Neural progenitor cell (in vitro differentiated cells): ENCODE data around the gene ZNF503. TPM values are rescaled to one million over a fixed set of nuclear protein-coding genes. Genes with fewer than 3 reads are reported as not detected.

Experiments
- DNase-seq: peaks from one replicate; pipeline ENCODE4 v3.0.0-alpha.2; 2016; ENCODE audit warnings: low spot score
- H2AFZ ChIP-seq: fragments of 200-600 bp; sonication (generic); replicated peaks from 2 replicates; pipeline ENCODE4 v1.6.1; 2016; ENCODE audit warnings: antibody characterized with exemption
- H3F3A ChIP-seq: fragments of 200-600 bp; sonication (generic); 2 replicates; pipeline ENCODE4 v1.6.1; 2016; ENCODE audit warnings: antibody characterized with exemption, low read depth
- H3K27ac ChIP-seq: fragments of 200-600 bp; sonication (generic); 2 replicates; pipeline ENCODE4 v1.5.1; 2016; ENCODE audit warnings: mild to moderate bottlenecking
- H3K27me3 ChIP-seq: fragments of 200-600 bp; sonication (generic); 2 replicates; pipeline ENCODE4 v1.6.1; 2016; ENCODE audit warnings: mild to moderate bottlenecking, moderate library complexity
- H3K36me3 ChIP-seq: fragments of 200-600 bp; sonication (generic); 2 replicates; pipeline ENCODE4 v1.5.1; 2016
- H3K4me1 ChIP-seq: fragments of 200-600 bp; sonication (generic); 2 replicates; pipeline ENCODE4 v1.6.1; 2016; ENCODE audit warnings: mixed run types
- H3K4me2 ChIP-seq: fragments of 200-600 bp; sonication (generic); 2 replicates; pipeline ENCODE4 v1.6.1; 2016
- H3K4me3 ChIP-seq: fragments of 200-600 bp; sonication (generic); 2 replicates; pipeline ENCODE4 v1.5.1; 2016
- H3K79me2 ChIP-seq: fragments of 200-600 bp; sonication (generic); 2 replicates; pipeline ENCODE4 v1.6.1; 2016; ENCODE audit warnings: low read depth
- H3K9ac ChIP-seq: fragments of 200-600 bp; sonication (generic); 2 replicates; pipeline ENCODE4 v1.6.1; 2016
- H3K9me3 ChIP-seq: fragments of 200-600 bp; sonication (generic); 2 replicates; pipeline ENCODE4 v1.5.1; 2016; ENCODE audit warnings: low read depth
- H4K20me1 ChIP-seq: fragments of 200-600 bp; sonication (generic); 2 replicates; pipeline ENCODE4 v1.6.1; 2016; ENCODE audit warnings: low read depth
- H3K27ac Mint-ChIP-seq: 3 replicates; pipeline ENCODE4 v1.8.0; 2021; ENCODE audit warnings: mixed read lengths
- H3K27me3 Mint-ChIP-seq: 2 replicates; pipeline ENCODE4 v1.8.0; 2022; ENCODE audit warnings: low read depth, mild to moderate bottlenecking, inconsistent platforms, moderate library complexity, mixed read lengths; ENCODE audit not compliant: insufficient read depth
- H3K36me3 Mint-ChIP-seq: 3 replicates; pipeline ENCODE4 v1.8.0; 2021; ENCODE audit warnings: mixed read lengths
- H3K4me1 Mint-ChIP-seq: 3 replicates; pipeline ENCODE4 v1.8.0; 2021; ENCODE audit warnings: mixed read lengths
- H3K4me3 Mint-ChIP-seq: 3 replicates; pipeline ENCODE4 v1.8.0; 2021; ENCODE audit warnings: mild to moderate bottlenecking, moderate library complexity, mixed read lengths
- H3K9me3 Mint-ChIP-seq: 3 replicates; pipeline ENCODE4 v1.8.0; 2020; ENCODE audit warnings: mixed read lengths
- CTCF ChIP-seq: fragments of 200-600 bp; sonication (generic); IDR thresholded peaks from 2 replicates; pipeline ENCODE4 v1.5.1; 2017; ENCODE audit warnings: antibody characterized with exemption, mild to moderate bottlenecking
- EZH2 ChIP-seq: fragments of 200-600 bp; sonication (generic); IDR thresholded peaks from 2 replicates; pipeline ENCODE4 v1.6.1; 2017; ENCODE audit warnings: antibody characterized with exemption, mild to moderate bottlenecking, moderate library complexity
- EZH2phosphoT487 ChIP-seq: fragments of 200-600 bp; sonication (generic); IDR thresholded peaks from 2 replicates; pipeline ENCODE4 v1.6.1; 2017; ENCODE audit warnings: antibody characterized with exemption
- total RNA-seq: library from RNA; depleted of rRNA; stranded (reverse); fragments of >200 nt; gene quantifications from 2 replicates; pipeline ENCODE4 v1.2.3, GENCODE V29; 2015; ENCODE audit warnings: low replicate concordance

The ZNF503 gene
- total RNA-seq, 1 donor from 2014 or later, result 8.3 TPM

- H3K36me3 ChIP-seq, result no peaks in the 10 kb centered on the region
- H4K20me1 ChIP-seq, result no peaks in the 10 kb centered on the region
- H3K4me2 ChIP-seq, result no peak overlapping the region
- H2AFZ ChIP-seq, result no peak overlapping the region
- H3K9me3 Mint-ChIP-seq, result no peaks in the 10 kb centered on the region
- no peaks in the 10 kb centered on the region for H3K27me3 ChIP-seq
- no peak overlapping the region for H3K4me3 Mint-ChIP-seq
- H3K4me3 ChIP-seq, result no peak overlapping the region
- H3K4me1 Mint-ChIP-seq, result peaks cover 10% of the 10 kb centered on the region
- no peaks in the 10 kb centered on the region for H3K4me1 ChIP-seq
- no peaks in the 10 kb centered on the region for H3K9me3 ChIP-seq
- H3K79me2 ChIP-seq, result no peaks in the 10 kb centered on the region
- H3K27ac ChIP-seq, result no peak overlapping the region
- no peak for DNase-seq
- no peak for TF ChIP-seq CTCF
- TF ChIP-seq EZH2phosphoT487, result no peak
- no peak for TF ChIP-seq EZH2
- no peak overlapping the region for H3K27ac Mint-ChIP-seq
- H3F3A ChIP-seq, result no peaks in the 10 kb centered on the region
- H3K36me3 Mint-ChIP-seq, result no peaks in the 10 kb centered on the region
- H3K9ac ChIP-seq, result no peak overlapping the region
- H3K27me3 Mint-ChIP-seq, result peaks cover 8% of the 10 kb centered on the region
Observed at GRCh38 chr10:75351637-75352036, 49.9 kb downstream of the ZNF503 start.

- Histone ChIP-seq H4K20me1 (no peaks in the 10 kb centered on the region), H3K4me1 (no peaks in the 10 kb centered on the region), H3F3A (no peaks in the 10 kb centered on the region), H3K9me3 (no peaks in the 10 kb centered on the region), H3K4me3 (no peak overlapping the region), H3K36me3 (no peaks in the 10 kb centered on the region), H3K79me2 (no peaks in the 10 kb centered on the region), H3K4me2 (no peak overlapping the region), H3K9ac (no peak overlapping the region), H3K27ac (no peak overlapping the region), H2AFZ (no peak overlapping the region), H3K27me3 (no peaks in the 10 kb centered on the region)
- TF ChIP-seq EZH2, result no peak
- TF ChIP-seq CTCF, result no peak
- no peak for TF ChIP-seq EZH2phosphoT487
- Mint-ChIP-seq H3K36me3 (no peaks in the 10 kb centered on the region), H3K9me3 (no peaks in the 10 kb centered on the region), H3K4me1 (peaks cover 11% of the 10 kb centered on the region), H3K27me3 (peaks cover 10% of the 10 kb centered on the region), H3K27ac (no peak overlapping the region), H3K4me3 (no peak overlapping the region)
- no peak for DNase-seq
Observed at GRCh38 chr10:75350791-75351190, 50.8 kb downstream of the ZNF503 start.

Other genes starting within 250 kb of the ZNF503 start
- 163 and 341 TPM in 2 replicates for gene VDAC2, start 191.0 kb downstream of the ZNF503 start, total RNA-seq
- 2.1 and 5.3 TPM in 2 replicates for gene COMTD1, start 165.8 kb downstream of the ZNF503 start, total RNA-seq
- gene LRMDA, start 29.9 kb upstream of the ZNF503 start, total RNA-seq, result 5.2 TPM in 1 of 2 replicates, not detected in the other